IPS-NIHi7 (cell line): ENCODE data around the gene CECR2.
A peak's percentile ranks its signal among the peaks of the same experiment; 100 is the strongest.

ENCODE experiments used
- DNase-seq: peaks from one replicate; pipeline ENCODE4 v3.0.0; 2012; ENCODE audit warnings: mixed read lengths; ENCODE audit errors: extremely low spot score

The CECR2 gene

GRCh38 chr22:17368144-17368543, 1.1 kb upstream of the CECR2 start:
- no peak for DNase-seq

DNA sequence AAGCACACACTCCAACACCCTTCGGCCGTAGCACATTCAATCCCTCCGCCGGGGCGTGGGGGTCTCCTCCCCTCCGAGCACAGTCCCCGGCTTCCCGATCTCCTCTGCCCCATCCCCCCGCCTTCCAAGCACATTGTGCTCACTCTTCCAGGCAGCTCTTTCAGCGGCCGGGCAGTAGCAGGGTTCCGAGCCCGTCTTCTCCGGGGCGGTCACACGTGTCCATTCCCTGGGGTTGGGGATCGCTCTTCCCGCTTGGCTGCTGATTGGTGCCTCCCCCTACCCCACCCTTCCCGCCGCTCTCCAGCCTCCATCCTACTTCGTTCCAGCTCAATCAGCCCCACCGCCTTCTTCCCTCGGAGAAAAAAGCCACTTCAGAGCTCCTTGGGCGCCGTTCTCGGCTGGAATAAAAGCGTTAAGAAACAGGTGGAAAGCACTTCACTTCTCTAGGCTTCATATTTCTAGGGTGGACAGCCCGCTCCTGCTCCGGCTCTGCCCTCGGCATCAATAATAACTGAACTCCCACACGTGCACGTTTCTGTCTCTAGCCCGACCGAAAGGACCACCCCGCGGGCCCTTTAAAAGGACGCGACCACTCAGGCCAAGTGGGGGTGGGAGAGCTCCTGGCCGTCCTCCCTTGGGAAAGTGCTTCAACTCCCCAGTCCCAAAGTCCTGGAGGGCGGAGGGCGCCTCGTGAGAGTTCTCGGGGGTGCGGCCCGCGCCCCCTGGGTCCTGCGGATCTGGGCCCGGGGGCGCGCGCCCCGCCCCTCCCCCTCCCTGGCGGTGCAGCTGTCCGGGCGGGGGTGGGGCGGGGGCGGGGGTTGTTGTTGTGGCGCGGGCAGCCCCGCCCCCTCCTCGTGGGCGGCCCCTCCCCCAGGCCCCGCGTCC, 464 bp upstream of the CECR2 start:
- DNase-seq: peak; percentile 82

GRCh38 chr22:17370026-17370765, 936 bp downstream of the CECR2 start:
- peak; percentile 24 for DNase-seq

DNA sequence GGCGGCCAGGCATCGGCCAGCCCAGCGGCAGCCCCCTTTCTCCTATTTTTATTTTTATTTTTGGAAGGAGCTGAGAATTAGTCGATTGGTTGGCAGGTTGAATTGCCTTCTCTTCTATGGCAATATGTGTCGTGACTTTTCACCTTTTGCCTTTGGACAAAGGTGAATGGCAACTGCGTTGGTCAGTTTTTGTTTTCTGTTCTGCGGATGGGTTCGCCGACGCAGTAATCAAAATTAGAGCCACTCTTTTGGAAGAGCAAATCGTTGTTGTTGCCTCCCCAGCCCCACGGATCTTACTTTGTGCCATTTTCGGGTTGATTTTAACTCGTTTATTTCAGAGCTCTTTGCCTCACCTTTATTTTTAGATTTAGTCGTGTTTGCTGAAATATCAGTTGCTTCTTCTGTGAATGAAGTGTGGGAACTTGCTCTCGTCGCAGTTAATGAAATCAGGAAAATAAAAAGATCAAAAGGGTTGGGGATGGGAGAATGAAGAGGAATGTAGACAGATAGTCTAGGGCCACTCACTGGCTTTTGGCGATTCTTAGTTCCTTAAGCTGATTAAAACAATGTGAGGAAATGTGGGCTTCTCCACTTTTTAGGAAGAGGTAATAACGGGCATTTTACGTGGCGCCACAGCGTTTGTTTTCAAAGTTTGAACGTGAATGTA, 1.6 kb downstream of the CECR2 start:
- DNase-seq: no peak

DNA sequence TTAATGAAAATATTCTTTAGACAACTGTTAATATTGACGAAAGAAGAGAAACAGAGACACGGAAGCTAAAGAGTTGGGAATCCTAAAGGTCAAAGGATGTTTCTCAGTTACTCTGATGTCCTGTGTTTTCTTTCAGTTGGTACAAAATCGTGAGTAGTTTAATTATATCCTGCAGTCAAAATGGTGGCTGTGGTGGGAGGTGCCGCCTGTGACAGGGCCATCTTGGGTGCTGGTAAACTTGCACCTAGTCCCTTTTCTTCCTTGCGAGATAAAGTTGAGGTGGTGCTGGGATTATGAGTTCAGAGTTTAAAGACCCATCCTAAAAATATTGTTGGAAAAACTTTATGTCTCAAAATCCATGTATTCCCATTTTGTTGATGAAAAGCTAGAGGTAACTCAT, 2.2 kb downstream of the CECR2 start:
- DNase-seq: no peak

DNA sequence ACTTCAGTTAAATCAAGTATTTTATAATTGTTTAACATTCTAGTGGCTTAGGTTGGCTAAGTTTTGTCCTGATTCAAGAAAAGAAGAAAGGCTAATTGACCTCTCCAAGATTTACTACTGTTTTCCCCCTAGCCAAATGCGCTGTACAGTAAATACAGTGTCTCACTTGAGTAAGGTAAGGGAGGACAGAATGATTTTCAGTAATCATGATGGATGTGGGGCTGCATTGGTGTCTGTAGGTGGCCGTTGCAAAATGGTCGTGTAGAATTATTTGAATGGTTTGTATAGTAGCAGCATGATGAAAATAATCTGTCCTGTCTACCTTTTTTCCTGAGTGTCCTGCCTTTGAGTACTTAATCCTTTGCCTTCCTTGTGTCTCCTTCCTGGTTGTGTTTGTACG, 4.6 kb downstream of the CECR2 start:
- no peak for DNase-seq

DNA sequence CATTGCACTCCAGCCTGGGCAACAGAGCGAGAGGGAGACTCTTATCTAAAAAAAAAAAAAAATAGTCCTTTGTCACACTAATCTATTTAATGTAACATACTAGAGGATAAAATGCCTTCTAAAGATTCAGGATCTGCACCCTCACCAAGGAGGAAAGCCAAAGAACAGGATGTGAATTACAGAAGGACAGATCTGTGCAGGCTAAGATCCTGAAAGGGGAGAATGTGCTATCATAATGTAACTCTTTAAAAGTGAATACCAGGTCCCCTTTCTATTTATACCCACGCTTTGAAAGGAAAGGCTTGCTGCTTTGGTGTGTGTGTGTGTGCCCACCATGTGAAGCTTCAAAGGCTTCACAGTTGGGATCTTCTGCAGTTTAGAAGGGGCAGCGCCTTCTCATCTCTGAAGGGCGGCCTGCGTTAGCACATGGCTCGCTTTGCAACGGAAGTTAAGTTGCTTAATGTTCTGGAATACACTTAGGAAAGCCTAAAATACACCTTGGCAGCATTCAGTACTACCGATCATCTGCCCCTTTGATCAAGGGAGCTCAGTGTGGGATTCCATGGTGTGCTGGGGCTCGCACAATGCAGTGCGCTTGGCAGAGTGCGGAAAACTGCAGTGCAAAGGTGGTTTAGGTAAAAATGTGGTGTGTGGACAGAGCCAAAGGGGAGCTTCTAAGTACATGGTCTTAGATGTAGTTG, 6.8 kb downstream of the CECR2 start:
- no peak for DNase-seq

- no peak for DNase-seq
These were observed 7.7 kb downstream of the CECR2 start for GRCh38 chr22:17376950-17377349.

- no peak for DNase-seq
These were observed 10.7 kb downstream of the CECR2 start for GRCh38 chr22:17379944-17380343.

- no peak for DNase-seq
These were observed 11.3 kb downstream of the CECR2 start for GRCh38 chr22:17380359-17381087.

- DNase-seq: no peak
These were observed 12.1 kb downstream of the CECR2 start for GRCh38 chr22:17381192-17381913.

DNA sequence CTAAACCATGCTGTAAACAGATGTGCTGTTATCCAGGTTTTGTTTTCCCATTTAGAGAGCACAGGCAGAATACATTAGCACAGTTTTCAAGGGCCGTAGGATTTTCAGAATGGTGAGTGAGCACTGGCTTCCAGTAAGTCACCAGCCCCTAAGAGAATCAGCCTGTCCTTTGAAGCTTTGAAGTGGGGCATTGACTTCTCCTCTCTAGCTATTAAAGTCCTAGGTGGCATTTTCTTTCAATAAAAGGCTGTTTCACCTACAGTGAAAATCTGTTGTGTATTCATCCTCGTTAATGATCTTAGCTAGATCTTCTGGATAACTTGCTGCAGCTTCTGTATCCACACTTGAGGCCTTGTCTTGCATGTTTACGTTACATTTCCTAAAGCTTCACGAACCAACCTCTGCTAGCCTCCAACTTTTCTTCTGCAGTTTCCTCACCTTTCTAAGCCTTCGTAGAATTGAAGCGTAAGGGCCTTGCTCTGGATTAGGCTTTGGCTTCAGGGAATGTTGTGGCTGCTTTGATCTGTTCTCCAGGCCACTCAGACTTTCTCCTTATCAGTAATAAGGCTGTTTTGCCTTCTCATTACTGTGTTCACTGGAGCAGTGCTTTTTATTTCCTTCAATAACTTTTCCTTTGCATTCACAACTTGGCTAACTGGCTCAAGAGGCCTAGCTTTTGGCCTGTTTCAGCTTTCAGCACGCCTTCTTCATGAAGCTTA, 15.5 kb downstream of the CECR2 start:
- no peak for DNase-seq

DNA sequence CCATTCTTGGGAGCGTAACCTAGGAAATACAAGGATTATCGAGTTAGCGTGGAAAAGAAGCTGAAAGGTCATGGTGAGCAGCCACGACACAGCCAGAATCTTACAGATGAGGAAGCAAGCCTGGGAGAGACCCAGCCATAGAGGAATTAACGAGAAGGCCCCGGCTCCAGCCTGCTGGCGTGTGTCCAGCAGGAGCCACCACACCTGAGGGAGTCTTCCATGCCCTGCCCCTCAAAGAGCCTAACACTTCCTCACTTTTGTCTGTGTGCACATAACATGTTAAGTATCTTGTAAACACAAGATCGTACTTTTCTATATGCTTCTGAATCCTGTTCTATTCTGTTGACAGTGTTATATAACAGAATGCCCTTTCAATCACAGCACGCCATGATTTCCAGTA, 18.1 kb downstream of the CECR2 start:
- DNase-seq: no peak

GRCh38 chr22:17388235-17388634, 19.0 kb downstream of the CECR2 start:
- no peak for DNase-seq

- no peak for DNase-seq
These were observed 20.8 kb downstream of the CECR2 start for GRCh38 chr22:17390087-17390486.

- no peak for DNase-seq
These were observed 27.3 kb downstream of the CECR2 start for GRCh38 chr22:17396516-17396915.

- DNase-seq: no peak
These were observed 28.7 kb downstream of the CECR2 start for GRCh38 chr22:17397756-17398547.

GRCh38 chr22:17400305-17400704, 31.0 kb downstream of the CECR2 start:
- DNase-seq: no peak

DNA sequence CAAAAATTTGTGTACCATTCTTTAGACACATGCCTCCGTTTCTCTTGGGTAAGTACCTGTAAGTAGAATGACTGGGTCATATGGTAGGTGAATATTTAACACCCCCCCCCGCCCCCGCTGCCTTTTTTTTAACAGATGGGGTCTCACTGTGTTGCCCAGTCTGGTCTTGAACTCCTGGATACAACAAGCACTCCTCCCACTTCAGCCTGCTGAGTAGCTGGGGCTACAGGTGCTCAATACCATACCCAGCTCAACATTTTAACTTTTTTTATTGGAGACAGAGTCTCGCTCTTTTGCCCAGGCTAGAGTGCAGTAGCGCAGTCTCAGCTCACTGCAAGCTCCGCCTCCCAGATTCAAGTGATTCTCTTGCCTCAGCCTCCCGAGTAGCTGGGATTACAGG, 32.5 kb downstream of the CECR2 start:
- no peak for DNase-seq
